Spleen (tissue), 11 donors: Measurements from ENCODE around the gene GPNMB. TPM values are rescaled to one million over a fixed set of nuclear protein-coding genes. Genes with fewer than 3 reads are reported as not detected.

Experiments used
- DNase-seq: peaks from one replicate; pipeline ENCODE4 v3.0.0-alpha.2; 2020
- H3K27ac ChIP-seq, 8 donors: fragments of 200-600 bp; sonication (generic) in 7 of 8; 1 replicate in 4 of 8; 2 replicates in 4 of 8; pipeline versions ENCODE4 v1.5.0 to v1.8.0; 2016 to 2021; ENCODE audit warnings: inconsistent platforms in 4 of 8, mild to moderate bottlenecking in 4 of 8, moderate library complexity in 1 of 8
- H3K27me3 ChIP-seq, 7 donors: fragments of 200-600 bp; sonication (generic) in 6 of 7; replicated peaks in 1 of 7; 1 replicate in 4 of 7; 2 replicates in 3 of 7; pipeline versions ENCODE4 v1.5.0 to v1.8.0; 2016 to 2021; ENCODE audit warnings: inconsistent platforms in 3 of 7, mild to moderate bottlenecking in 1 of 7
- H3K36me3 ChIP-seq, 6 donors: fragments of 200-600 bp; sonication (generic) in 5 of 6; 1 replicate in 4 of 6; 2 replicates in 2 of 6; pipeline versions ENCODE4 v1.5.0 to v1.8.0; 2016 to 2021; ENCODE audit warnings: inconsistent platforms in 2 of 6
- H3K4me1 ChIP-seq, 6 donors: fragments of 200-600 bp; sonication (generic) in 5 of 6; 1 replicate in 3 of 6; 2 replicates in 3 of 6; pipeline versions ENCODE4 v1.5.0 to v1.8.0; 2016 to 2021; ENCODE audit warnings: inconsistent platforms in 3 of 6
- H3K4me3 ChIP-seq, 8 donors: fragments of 200-600 bp; sonication (generic) in 7 of 8; 1 replicate in 4 of 8; 2 replicates in 4 of 8; pipeline versions ENCODE4 v1.5.0 to v1.8.0; 2016 to 2021; ENCODE audit warnings: inconsistent platforms in 4 of 8, mild to moderate bottlenecking in 4 of 8, moderate library complexity in 2 of 8
- H3K9me3 ChIP-seq, 8 donors: fragments of 200-600 bp; sonication (generic) in 7 of 8; 1 replicate in 4 of 8; 2 replicates in 4 of 8; pipeline versions ENCODE4 v1.5.0 to v1.8.0; 2016 to 2021; ENCODE audit warnings: inconsistent platforms in 4 of 8
- POLR2A ChIP-seq, 3 donors: fragments of 450-650 bp; IDR thresholded peaks; one replicate each; pipeline ENCODE4 v1.5.1; 2017; ENCODE audit warnings: antibody characterized with exemption in 3 of 3, mild to moderate bottlenecking in 1 of 3
- POLR2AphosphoS5 ChIP-seq, 3 donors: sonication (generic); formaldehyde crosslinking; IDR thresholded peaks; one replicate each; pipeline ENCODE4 v1.5.1; 2017; ENCODE audit warnings: antibody characterized with exemption in 3 of 3
- WGBS, 5 donors: extraction: QIAGEN DNeasy Blood & Tissue Kit in 3 of 5; methylation state at CpG; one replicate each; pipeline versions ENCODE4 v1.1.5 to v1.1.7; 2013 to 2018; 5-methylcytosine and 5-hydroxymethylcytosine counted together
- intact Hi-C: fragments of 100-400 bp; cut with DNase I; formaldehyde crosslinking; loops from one replicate; pipeline ENCODE4 v1.15.0; 2023; ENCODE audit warnings: low total_unique reads
- polyA plus RNA-seq, 3 donors: library from polyadenylated mRNA; stranded (reverse); fragments of 200-250 nt; gene quantifications; one replicate each; pipeline ENCODE4 v1.2.1, GENCODE V29; 2013
- total RNA-seq, 7 donors: library from RNA; depleted of rRNA in 3 of 7; stranded (reverse); fragments of >200 nt in 3 of 7; fragmentation: NEBNext Ultra II Directional in 4 of 7; extraction: Animal tissue kit (Norgen Biotek cat#: 25700) in 4 of 7; gene quantifications; one replicate each; pipeline versions ENCODE4 v1.1.0 to v1.2.1, GENCODE V29; 2016 to 2021
- TF ChIP-seq, protein P1 (sequence below), 11 experiments: fragments of 200-600 bp in 7 of 11; fragments of 450-650 bp in 4 of 11; sonication (generic) in 4 of 11; IDR thresholded peaks in 8 of 11; conservative IDR thresholded peaks in 3 of 11; 1 replicate in 7 of 11; 2 replicates in 4 of 11; pipeline versions ENCODE4 v1.4.0 to v1.8.0; 2016 to 2021; ENCODE audit warnings: antibody characterized with exemption in 11 of 11, inconsistent platforms in 4 of 11, mild to moderate bottlenecking in 1 of 11
- donor health status: healthy with polysubstance abuse.
- donor health status: DM: no; HTN: no; CAD: no; lungs with moderate emphysema.
- donor health status: DM: no; HTN: no; CAD: no.
- donor health status: Bipolar disorder and iron deficiency.
- donor health status: healthy.
- donor health status: DM: no; HTN: no; CAD: no.
- donor health status: DM: yes; HTN: yes; CAD: no.

GPNMB gene
- total and polyA plus RNA-seq, 10 donors: 8.8 to 64.8 (median 28.9) TPM

DNA sequence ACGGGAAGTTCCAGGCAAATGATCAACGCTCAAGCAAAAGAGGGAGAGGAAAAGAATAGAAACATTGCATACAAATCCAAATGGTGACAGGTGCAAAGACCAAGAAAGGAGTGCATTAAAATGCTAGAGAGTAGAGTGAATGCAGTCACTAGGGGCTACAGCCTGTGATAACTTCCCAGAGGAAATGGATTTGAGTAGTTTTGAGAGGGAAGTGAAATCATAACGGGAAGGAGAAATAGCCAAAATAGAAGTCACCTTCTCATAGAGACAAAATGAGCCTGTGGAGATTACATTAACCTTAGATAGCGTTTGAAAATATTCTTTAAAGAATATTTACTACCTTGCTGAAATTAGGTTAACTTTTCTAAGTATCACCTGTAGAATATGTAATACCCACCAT lies 38.3 kb upstream of the GPNMB start:
- no peak overlapping the region for H3K27ac ChIP-seq
- H3K4me1 ChIP-seq: peaks cover 0 to 32% (median 4%) of the 10 kb centered on the region in 6 donors
- no peak for TF ChIP-seq POLR2A (IDR thresholded peaks at IDR 0.05)
- TF ChIP-seq POLR2AphosphoS5 (IDR thresholded peaks at IDR 0.05): no peak
- TF ChIP-seq, protein P1, sequence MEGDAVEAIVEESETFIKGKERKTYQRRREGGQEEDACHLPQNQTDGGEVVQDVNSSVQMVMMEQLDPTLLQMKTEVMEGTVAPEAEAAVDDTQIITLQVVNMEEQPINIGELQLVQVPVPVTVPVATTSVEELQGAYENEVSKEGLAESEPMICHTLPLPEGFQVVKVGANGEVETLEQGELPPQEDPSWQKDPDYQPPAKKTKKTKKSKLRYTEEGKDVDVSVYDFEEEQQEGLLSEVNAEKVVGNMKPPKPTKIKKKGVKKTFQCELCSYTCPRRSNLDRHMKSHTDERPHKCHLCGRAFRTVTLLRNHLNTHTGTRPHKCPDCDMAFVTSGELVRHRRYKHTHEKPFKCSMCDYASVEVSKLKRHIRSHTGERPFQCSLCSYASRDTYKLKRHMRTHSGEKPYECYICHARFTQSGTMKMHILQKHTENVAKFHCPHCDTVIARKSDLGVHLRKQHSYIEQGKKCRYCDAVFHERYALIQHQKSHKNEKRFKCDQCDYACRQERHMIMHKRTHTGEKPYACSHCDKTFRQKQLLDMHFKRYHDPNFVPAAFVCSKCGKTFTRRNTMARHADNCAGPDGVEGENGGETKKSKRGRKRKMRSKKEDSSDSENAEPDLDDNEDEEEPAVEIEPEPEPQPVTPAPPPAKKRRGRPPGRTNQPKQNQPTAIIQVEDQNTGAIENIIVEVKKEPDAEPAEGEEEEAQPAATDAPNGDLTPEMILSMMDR (IDR thresholded peaks at IDR 0.05 in 8 of 11, conservative IDR thresholded peaks at IDR 0.05 in 3 of 11): no peak
- no peak for DNase-seq
- no peaks in the 10 kb centered on the region for H3K9me3 ChIP-seq
- no peak overlapping the region for H3K4me3 ChIP-seq
- 60 to 70% (median 70%) methylated on average over 4 of the region's 4 CpGs for WGBS, 5 donors
- peaks cover 0 to 19% (median 0%) of the 10 kb centered on the region in 6 donors for H3K36me3 ChIP-seq
- peaks cover 0 to 15% (median 0%) of the 10 kb centered on the region in 7 donors for H3K27me3 ChIP-seq
- intact Hi-C loops: no loop called here

DNA sequence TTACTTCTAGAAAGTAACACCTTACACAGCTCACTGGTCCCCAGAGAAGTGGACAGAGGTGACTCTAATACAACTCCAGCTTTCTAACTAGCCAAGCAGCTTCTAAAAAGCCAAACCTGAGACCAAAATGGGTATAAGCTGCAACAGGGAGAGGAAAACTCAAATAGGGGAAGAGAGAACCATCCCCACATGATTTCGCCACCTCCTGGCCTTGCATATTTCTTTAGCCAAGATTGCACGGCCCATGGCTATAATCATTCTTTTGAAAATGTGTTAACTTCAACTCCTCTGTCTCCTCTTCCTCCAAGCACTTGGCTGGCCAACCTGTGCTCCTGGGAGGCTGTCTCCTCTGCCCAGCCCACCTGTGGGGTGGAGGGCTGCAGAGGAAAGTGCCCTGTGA lies 36.1 kb upstream of the GPNMB start:
- Histone ChIP-seq H3K4me1 (peaks cover 0 to 31% (median 2%) of the 10 kb centered on the region in 6 donors), H3K27me3 (peaks cover 0 to 13% (median 0%) of the 10 kb centered on the region in 7 donors), H3K4me3 (no peak overlapping the region), H3K27ac (peak overlapping the region in 2 of 8 donors; percentile 41 to 63), H3K9me3 (no peaks in the 10 kb centered on the region), H3K36me3 (no peaks in the 10 kb centered on the region)
- WGBS, 5 donors: 34 to 66% (median 66%) methylated on average over 2 of the region's 2 CpGs
- DNase-seq: no peak
- TF ChIP-seq, protein P1 (IDR thresholded peaks at IDR 0.05 in 8 of 11, conservative IDR thresholded peaks at IDR 0.05 in 3 of 11): no peak
- intact Hi-C loops: no loop called here

DNA sequence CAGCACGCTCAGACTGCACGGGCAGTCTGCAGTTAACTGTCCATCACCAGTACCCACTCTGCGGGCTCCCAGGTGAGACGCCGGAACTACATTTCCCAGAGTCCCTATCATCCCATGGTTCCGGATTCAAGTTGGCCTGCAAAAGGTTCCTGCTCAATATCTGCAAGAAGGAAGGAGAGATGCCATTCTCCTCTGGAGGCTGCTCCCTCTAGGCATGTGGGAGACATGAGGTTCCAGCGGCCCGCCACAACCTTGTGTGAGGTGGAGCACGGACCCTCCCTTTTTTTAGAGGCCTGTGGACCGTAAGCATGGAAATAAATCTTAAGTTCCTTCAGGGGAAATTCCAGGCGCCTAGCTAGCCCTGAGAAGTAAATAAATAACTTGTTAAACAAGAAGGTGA lies 35.0 kb upstream of the GPNMB start:
- no peak for TF ChIP-seq POLR2AphosphoS5 (IDR thresholded peaks at IDR 0.05)
- no peak for TF ChIP-seq POLR2A (IDR thresholded peaks at IDR 0.05)
- TF ChIP-seq, protein P1 (IDR thresholded peaks at IDR 0.05 in 8 of 11, conservative IDR thresholded peaks at IDR 0.05 in 3 of 11): no peak
- intact Hi-C loops: no loop called here
- DNase-seq: no peak
- WGBS, 5 donors: 76 to 89% (median 82%) methylated on average over 11 of the region's 11 CpGs
- H3K9me3 ChIP-seq: no peaks in the 10 kb centered on the region
- H3K4me1 ChIP-seq: peaks cover 0 to 24% (median 0%) of the 10 kb centered on the region in 6 donors
- H3K27me3 ChIP-seq: peaks cover 0 to 12% (median 0%) of the 10 kb centered on the region in 7 donors
- no peak overlapping the region for H3K4me3 ChIP-seq
- H3K36me3 ChIP-seq: no peaks in the 10 kb centered on the region
- no peak overlapping the region for H3K27ac ChIP-seq

DNA sequence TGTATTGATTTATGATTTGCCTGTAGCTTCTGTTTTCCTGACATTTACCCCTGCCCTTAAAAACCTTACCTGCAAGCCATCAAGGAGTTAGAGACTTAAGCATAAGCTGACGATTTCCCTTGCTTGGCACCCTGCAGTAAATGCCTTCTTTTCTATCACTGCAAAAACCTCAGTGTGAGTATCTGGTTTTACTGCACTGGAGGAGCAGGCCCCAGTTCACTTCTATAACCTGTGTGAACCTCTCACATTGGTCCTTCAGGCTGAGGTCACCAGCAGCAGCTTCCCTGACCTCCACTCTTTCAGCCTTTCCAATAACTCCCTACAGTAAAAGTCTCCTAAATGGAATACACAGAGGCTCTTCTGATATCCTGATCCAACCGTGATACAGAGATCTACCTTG lies 34.2 kb upstream of the GPNMB start:
- Histone ChIP-seq H3K9me3 (no peaks in the 10 kb centered on the region), H3K27ac (no peak overlapping the region), H3K27me3 (peaks cover 0 to 12% (median 0%) of the 10 kb centered on the region in 7 donors), H3K4me1 (peaks cover 0 to 20% (median 0%) of the 10 kb centered on the region in 6 donors), H3K4me3 (no peak overlapping the region), H3K36me3 (no peaks in the 10 kb centered on the region)
- DNase-seq: no peak
- 83 to 95% (median 91%) methylated on average over 2 of the region's 2 CpGs for WGBS, 5 donors
- intact Hi-C loops: no loop called here
- TF ChIP-seq POLR2AphosphoS5 (IDR thresholded peaks at IDR 0.05) (no peak), POLR2A (IDR thresholded peaks at IDR 0.05) (no peak)
- TF ChIP-seq, protein P1 (IDR thresholded peaks at IDR 0.05 in 8 of 11, conservative IDR thresholded peaks at IDR 0.05 in 3 of 11): no peak
